Glutamatergic neuron (in vitro differentiated cells): ENCODE results near the gene NEMP1. TPM values are rescaled to one million over a fixed set of nuclear protein-coding genes. Genes with fewer than 3 reads are reported as not detected.

Experiments used
- DNase-seq: peaks from one replicate; pipeline ENCODE4 v3.0.0; 2022
- H3K27ac Mint-ChIP-seq: one replicate; pipeline ENCODE4 v1.8.0; 2020; ENCODE audit warnings: mild to moderate bottlenecking, mixed read lengths, inconsistent platforms; ENCODE audit not compliant: unreplicated experiment
- H3K27me3 Mint-ChIP-seq: one replicate; pipeline ENCODE4 v1.8.0; 2020; ENCODE audit warnings: mild to moderate bottlenecking, moderate library complexity, mixed read lengths, inconsistent platforms; ENCODE audit not compliant: unreplicated experiment
- H3K36me3 Mint-ChIP-seq: one replicate; pipeline ENCODE4 v1.8.0; 2020; ENCODE audit warnings: mild to moderate bottlenecking, mixed read lengths, inconsistent platforms; ENCODE audit not compliant: unreplicated experiment
- H3K4me1 Mint-ChIP-seq: one replicate; pipeline ENCODE4 v1.8.0; 2020; ENCODE audit warnings: mild to moderate bottlenecking, low read depth, mixed read lengths, inconsistent platforms; ENCODE audit not compliant: unreplicated experiment
- H3K4me3 Mint-ChIP-seq: one replicate; pipeline ENCODE4 v1.8.0; 2020; ENCODE audit warnings: mild to moderate bottlenecking, mixed read lengths, inconsistent platforms; ENCODE audit not compliant: unreplicated experiment
- H3K9me3 Mint-ChIP-seq: one replicate; pipeline ENCODE4 v1.8.0; 2020; ENCODE audit warnings: mild to moderate bottlenecking, moderate library complexity, mixed read lengths, inconsistent platforms; ENCODE audit not compliant: unreplicated experiment
- total RNA-seq: library from RNA; stranded (reverse); fragmentation: NEBNext Ultra II Directional; extraction: Animal tissue kit (Norgen Biotek cat#: 25700); gene quantifications from one replicate; pipeline ENCODE4 v1.2.1, GENCODE V29; 2021; ENCODE audit not compliant: unreplicated experiment
- TF ChIP-seq, protein P1 (sequence below): fragments of 200-600 bp; sonication (generic); IDR thresholded peaks from one replicate; pipeline ENCODE4 v1.5.0; 2021; ENCODE audit not compliant: partially characterized antibody, unreplicated experiment

Gene NEMP1
- total RNA-seq, 1 donor from 2014 or later: 11.5 TPM

GRCh38 chr12:57006809-57007475, 71.6 kb downstream of the NEMP1 start:
- Mint-ChIP-seq H3K27ac (peak overlapping the region; percentile 76), H3K4me3 (peak overlapping the region; percentile 89), H3K27me3 (peaks cover 11% of the 10 kb centered on the region), H3K36me3 (no peaks in the 10 kb centered on the region), H3K9me3 (peaks cover 7% of the 10 kb centered on the region), H3K4me1 (peaks cover 10% of the 10 kb centered on the region)
- TF ChIP-seq, protein P1, sequence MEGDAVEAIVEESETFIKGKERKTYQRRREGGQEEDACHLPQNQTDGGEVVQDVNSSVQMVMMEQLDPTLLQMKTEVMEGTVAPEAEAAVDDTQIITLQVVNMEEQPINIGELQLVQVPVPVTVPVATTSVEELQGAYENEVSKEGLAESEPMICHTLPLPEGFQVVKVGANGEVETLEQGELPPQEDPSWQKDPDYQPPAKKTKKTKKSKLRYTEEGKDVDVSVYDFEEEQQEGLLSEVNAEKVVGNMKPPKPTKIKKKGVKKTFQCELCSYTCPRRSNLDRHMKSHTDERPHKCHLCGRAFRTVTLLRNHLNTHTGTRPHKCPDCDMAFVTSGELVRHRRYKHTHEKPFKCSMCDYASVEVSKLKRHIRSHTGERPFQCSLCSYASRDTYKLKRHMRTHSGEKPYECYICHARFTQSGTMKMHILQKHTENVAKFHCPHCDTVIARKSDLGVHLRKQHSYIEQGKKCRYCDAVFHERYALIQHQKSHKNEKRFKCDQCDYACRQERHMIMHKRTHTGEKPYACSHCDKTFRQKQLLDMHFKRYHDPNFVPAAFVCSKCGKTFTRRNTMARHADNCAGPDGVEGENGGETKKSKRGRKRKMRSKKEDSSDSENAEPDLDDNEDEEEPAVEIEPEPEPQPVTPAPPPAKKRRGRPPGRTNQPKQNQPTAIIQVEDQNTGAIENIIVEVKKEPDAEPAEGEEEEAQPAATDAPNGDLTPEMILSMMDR: no peak
- DNase-seq: no peak

DNA sequence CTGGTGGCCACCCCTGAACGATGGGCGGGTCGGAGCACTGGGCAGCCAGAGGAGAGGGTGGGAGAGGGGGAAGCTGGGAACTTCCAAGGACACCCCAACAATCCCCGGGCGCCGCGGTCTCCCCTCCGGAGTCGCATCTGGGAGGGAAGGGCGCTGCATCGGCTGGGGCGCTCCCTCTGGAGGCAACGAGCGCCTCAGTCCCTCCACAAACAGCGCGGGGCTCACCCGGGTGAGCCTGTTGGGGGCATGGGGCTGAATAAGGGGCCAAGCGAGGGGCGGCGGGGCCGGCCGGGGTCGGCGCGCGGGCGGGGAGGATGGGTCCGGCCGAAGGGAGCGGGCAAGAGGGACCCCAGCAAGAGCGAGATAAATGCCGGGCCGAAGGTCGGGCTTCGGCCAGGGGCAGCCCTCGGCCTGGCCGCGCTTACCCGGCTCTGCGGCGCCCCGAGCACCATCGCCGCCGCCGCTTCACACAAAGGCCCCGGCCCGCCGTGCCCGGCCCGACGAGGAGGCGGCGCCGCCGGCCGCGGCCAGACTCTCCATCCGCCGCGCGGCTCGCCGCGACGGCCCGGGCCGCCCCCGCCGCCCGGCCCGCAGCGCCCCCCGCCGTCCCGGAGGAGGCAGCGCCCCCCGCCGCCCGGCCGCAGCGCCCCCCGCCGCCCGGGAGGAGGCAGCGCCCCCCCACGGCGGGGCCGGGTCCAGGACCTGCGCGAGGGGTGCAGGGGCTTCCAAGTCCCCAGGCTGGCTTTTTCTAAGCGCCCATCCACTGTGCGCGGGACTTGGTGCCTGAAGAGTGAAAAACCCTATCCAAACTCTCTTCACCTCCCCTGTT, 72.4 kb downstream of the NEMP1 start, which contains the start of gene ZBTB39:
Gene ZBTB39 (minus strand): TSS at position 567 of the 829 bp plus-strand sequence. CDS start 1,629 bp downstream, outside the sequence.
- H3K27ac Mint-ChIP-seq: peak within 1 kb of the TSS; percentile 76
- H3K4me1 Mint-ChIP-seq: peaks cover 13% of the 10 kb centered on the region
- H3K27me3 Mint-ChIP-seq: peaks cover 11% of the 10 kb centered on the region
- TF ChIP-seq, protein P1: peak; percentile 45
- H3K36me3 Mint-ChIP-seq: no peaks in the 10 kb centered on the region
- peak within 1 kb of the TSS; percentile 94 for H3K4me3 Mint-ChIP-seq
- H3K9me3 Mint-ChIP-seq: peaks cover 7% of the 10 kb centered on the region
- DNase-seq: peak; percentile 82

Other genes with a start within 250 kb of the NEMP1 start
- 0.39 TPM for gene SDR9C7, start 144.4 kb downstream of the NEMP1 start, total RNA-seq
- 0.74 TPM for gene RDH16, start 121.2 kb downstream of the NEMP1 start, total RNA-seq
- 23.5 TPM for gene ZBTB39, start 72.2 kb downstream of the NEMP1 start, total RNA-seq
- 0.74 TPM for gene TAC3, start 62.3 kb downstream of the NEMP1 start, total RNA-seq
- gene MYO1A, start 28.7 kb downstream of the NEMP1 start, total RNA-seq: 0.64 TPM
- gene NAB2, start 10.3 kb upstream of the NEMP1 start, total RNA-seq: 20.0 TPM
- gene STAT6, start 32.6 kb upstream of the NEMP1 start, total RNA-seq: 34.4 TPM
- 125 TPM for gene LRP1, start 49.7 kb upstream of the NEMP1 start, total RNA-seq
- gene LRP1-AS, start 68.8 kb upstream of the NEMP1 start, total RNA-seq: not detected
- gene NXPH4, start 138.0 kb upstream of the NEMP1 start, total RNA-seq: 10.5 TPM
- 165 TPM for gene SHMT2, start 150.9 kb upstream of the NEMP1 start, total RNA-seq
- gene STAC3, start 172.4 kb upstream of the NEMP1 start, total RNA-seq: 12.1 TPM